ENCODE measurements around the gene GYS1. TPM values are rescaled to one million over a fixed set of nuclear protein-coding genes. Genes with fewer than 3 reads are reported as not detected.

Gene GYS1
- total and polyA plus RNA-seq, 10 of the 15 experiments (the other 5 are each of a cell fraction or from before 2014, with no cell fraction given): 3.7 to 62.0 (median 37.3) TPM

DNA sequence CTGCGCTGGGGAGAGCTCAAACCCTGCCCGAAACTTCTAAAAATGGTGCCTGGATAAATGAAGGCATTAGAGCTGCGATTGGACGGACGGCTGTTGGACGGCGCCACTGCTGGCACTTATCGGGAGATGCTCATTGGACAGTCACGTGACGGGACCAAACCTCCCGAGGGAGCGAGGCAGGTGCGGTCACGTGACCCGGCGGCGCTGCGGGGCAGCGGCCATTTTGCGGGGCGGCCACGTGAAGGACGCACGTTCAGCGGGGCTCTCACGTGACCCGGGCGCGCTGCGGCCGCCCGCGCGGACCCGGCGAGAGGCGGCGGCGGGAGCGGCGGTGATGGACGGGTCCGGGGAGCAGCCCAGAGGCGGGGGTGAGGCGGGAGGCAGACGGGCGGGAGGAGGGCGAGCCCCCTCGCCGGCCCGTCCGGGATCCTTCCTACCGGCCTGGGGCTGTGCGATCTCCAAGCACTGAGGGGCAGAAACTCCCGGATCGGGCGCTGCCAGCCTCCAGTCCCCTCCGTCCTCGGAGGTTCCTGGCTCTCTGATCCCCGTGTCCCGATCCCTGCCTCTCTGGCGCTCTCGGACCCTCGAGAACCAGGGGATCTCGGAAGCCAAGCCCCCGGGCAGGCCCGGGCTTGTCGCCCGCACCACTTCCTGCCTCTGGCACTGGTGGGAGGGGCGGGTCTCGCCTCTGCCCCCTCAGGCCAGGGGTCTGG, 38.4 kb downstream of the GYS1 start, which contains the start of gene BAX (continued):
- TF ChIP-seq SMARCA5 (IDR thresholded peaks at IDR 0.05): peak; percentile 53; the same call in 1 of the 2 replicates
- TF ChIP-seq SP1 (IDR thresholded peaks at IDR 0.05; ENCODE audit: low read depth, low read length): peak; percentile 39
- peak; percentile 75; the same call in 1 of the 2 replicates for TF ChIP-seq TARDBP (IDR thresholded peaks at IDR 0.05; ENCODE audit: borderline replicate concordance)
- no peak for TF ChIP-seq ZNF384 (IDR thresholded peaks at IDR 0.05; ENCODE audit: borderline replicate concordance, low read depth, low read length)
- 0 out of 2 replicates have a peak, but pooled peaks have one; percentile 43 for TF ChIP-seq PAX5 (IDR thresholded peaks at IDR 0.05; ENCODE audit: borderline replicate concordance, low read depth, low read length)
- TF ChIP-seq MTA3 (IDR thresholded peaks at IDR 0.05; ENCODE audit: borderline replicate concordance, low read length): no peak
- no peak for TF ChIP-seq EZH2 (IDR thresholded peaks at IDR 0.05; ENCODE audit: borderline replicate concordance, control insufficient read depth, low read depth, low read length)
- TF ChIP-seq, protein P1, sequence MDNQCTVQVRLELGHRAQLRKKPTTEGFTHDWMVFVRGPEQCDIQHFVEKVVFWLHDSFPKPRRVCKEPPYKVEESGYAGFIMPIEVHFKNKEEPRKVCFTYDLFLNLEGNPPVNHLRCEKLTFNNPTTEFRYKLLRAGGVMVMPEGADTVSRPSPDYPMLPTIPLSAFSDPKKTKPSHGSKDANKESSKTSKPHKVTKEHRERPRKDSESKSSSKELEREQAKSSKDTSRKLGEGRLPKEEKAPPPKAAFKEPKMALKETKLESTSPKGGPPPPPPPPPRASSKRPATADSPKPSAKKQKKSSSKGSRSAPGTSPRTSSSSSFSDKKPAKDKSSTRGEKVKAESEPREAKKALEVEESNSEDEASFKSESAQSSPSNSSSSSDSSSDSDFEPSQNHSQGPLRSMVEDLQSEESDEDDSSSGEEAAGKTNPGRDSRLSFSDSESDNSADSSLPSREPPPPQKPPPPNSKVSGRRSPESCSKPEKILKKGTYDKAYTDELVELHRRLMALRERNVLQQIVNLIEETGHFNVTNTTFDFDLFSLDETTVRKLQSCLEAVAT (IDR thresholded peaks at IDR 0.05): no peak; the same call in 1 of the 2 replicates
- TF ChIP-seq BCL11A (IDR thresholded peaks at IDR 0.05; ENCODE audit: low read depth, low read length): 0 out of 2 replicates have a peak, but pooled peaks have one; percentile 3
- no peak for TF ChIP-seq CEBPB (IDR thresholded peaks at IDR 0.05; ENCODE audit: borderline replicate concordance in 1 of 2, low read depth in 2 of 2, low read length in 2 of 2)
- no peak for TF ChIP-seq RBBP5 (conservative IDR thresholded peaks at IDR 0.05)
- TF ChIP-seq ZSCAN29 (IDR thresholded peaks at IDR 0.05): no peak
- TF ChIP-seq, protein P2, sequence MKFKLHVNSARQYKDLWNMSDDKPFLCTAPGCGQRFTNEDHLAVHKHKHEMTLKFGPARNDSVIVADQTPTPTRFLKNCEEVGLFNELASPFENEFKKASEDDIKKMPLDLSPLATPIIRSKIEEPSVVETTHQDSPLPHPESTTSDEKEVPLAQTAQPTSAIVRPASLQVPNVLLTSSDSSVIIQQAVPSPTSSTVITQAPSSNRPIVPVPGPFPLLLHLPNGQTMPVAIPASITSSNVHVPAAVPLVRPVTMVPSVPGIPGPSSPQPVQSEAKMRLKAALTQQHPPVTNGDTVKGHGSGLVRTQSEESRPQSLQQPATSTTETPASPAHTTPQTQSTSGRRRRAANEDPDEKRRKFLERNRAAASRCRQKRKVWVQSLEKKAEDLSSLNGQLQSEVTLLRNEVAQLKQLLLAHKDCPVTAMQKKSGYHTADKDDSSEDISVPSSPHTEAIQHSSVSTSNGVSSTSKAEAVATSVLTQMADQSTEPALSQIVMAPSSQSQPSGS (IDR thresholded peaks at IDR 0.05; ENCODE audit: low read length): no peak
- peak; percentile 28; the same call in 1 of the 2 replicates for TF ChIP-seq SPI1 (IDR thresholded peaks at IDR 0.05; ENCODE audit: borderline replicate concordance, insufficient read depth, low read depth, low read length)
- no peak for TF ChIP-seq NRF1 (conservative IDR thresholded peaks at IDR 0.05; ENCODE audit: low read depth, low read length)
- TF ChIP-seq SRF (IDR thresholded peaks at IDR 0.05; ENCODE audit: low read depth in 2 of 2, low read length in 2 of 2): no peak
- TF ChIP-seq ZNF207 (IDR thresholded peaks at IDR 0.05; ENCODE audit: borderline replicate concordance): peak; percentile 71; the same call in 1 of the 2 replicates
- TF ChIP-seq ESRRA (IDR thresholded peaks at IDR 0.05; ENCODE audit: low read length): 0 out of 2 replicates have a peak, but pooled peaks have one; percentile 13
- TF ChIP-seq, protein P3, sequence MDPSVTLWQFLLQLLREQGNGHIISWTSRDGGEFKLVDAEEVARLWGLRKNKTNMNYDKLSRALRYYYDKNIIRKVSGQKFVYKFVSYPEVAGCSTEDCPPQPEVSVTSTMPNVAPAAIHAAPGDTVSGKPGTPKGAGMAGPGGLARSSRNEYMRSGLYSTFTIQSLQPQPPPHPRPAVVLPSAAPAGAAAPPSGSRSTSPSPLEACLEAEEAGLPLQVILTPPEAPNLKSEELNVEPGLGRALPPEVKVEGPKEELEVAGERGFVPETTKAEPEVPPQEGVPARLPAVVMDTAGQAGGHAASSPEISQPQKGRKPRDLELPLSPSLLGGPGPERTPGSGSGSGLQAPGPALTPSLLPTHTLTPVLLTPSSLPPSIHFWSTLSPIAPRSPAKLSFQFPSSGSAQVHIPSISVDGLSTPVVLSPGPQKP (IDR thresholded peaks at IDR 0.05; ENCODE audit: low read depth, low read length): no peak
- TF ChIP-seq CHD2 (IDR thresholded peaks at IDR 0.05; ENCODE audit: borderline replicate concordance, low read depth, low read length): 0 out of 2 replicates have a peak, but pooled peaks have one; percentile 11
- peak in 1 of 2 experiments; percentile 62; a peak in 1 of 4 replicates for TF ChIP-seq IKZF2 (IDR thresholded peaks at IDR 0.05)
- no peak; the same call in 1 of the 2 replicates for TF ChIP-seq RB1 (IDR thresholded peaks at IDR 0.05; ENCODE audit: borderline replicate concordance)
- peak; percentile 98 for TF ChIP-seq ZBTB4 (CRISPR knock-in tag; IDR thresholded peaks at IDR 0.05)

All from GM12878 (cell line).